ENCODE measurements around the gene SIRPD. TPM values are rescaled to one million over a fixed set of nuclear protein-coding genes. Genes with fewer than 3 reads are reported as not detected.

SIRPD gene
- total RNA-seq, 1 experiment from 2014 or later, result not detected

DNA sequence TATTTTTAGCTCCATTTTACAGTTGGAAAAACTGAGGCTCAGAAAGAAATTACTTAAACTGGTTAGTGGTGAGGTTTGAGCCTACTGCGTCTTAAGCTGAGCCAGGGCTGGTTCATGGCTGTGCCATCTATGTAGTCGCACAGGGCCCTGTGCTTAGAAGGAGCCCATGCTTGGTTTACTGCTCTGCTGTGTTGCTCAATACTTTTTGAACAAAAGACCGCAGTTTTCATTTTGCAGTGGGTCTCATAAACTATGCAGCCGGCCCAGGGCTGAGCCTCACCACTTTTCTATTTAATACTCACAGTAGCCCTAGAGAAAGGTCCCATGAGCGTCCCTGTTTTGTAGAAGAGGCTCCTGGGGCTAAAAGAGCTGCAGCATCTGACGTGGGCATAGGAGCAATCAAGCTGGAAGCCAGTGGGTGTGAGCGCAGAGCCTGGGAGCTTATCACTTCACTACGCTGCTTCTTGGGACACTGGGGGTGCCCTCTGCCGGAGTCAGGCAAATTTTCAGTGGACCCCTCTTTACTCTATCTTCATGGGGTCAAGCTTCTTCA lies 66.8 kb downstream of the SIRPD start:
- no peaks in the 10 kb centered on the region for H3K27me3 Mint-ChIP-seq (ENCODE audit: insufficient read depth, unreplicated experiment)
- BruUV-seq (replicated peaks), result no TSS peak
- no peak overlapping the region for H3K4me3 Mint-ChIP-seq (ENCODE audit: unreplicated experiment)
- no peaks in the 10 kb centered on the region for H3K36me3 Mint-ChIP-seq (ENCODE audit: insufficient read depth, unreplicated experiment)
- DNase-seq (ENCODE audit: unreplicated experiment), result no peak
- peak overlapping the region; percentile 92 for H3K27ac Mint-ChIP-seq (ENCODE audit: low read depth, unreplicated experiment)
- TF ChIP-seq CTCF (IDR thresholded peaks at IDR 0.05; ENCODE audit: unreplicated experiment), result no peak
- CTCF ChIA-PET, result interaction anchor here (0.6 to 5.5 kb wide), 9 partner anchors 9 to 172 kb away, joined by 3 to 46 read pairs (median 10); partner anchors contain the start of gene NSFL1C
- intact Hi-C loops (cut with micrococcal nuclease), result no loop called here
- POLR2A ChIA-PET, result interaction anchor here (0.5 to 5.4 kb wide), 13 partner anchors 9 to 339 kb away, joined by 3 to 122 read pairs (median 6); partner anchors contain the start of gene NSFL1C
- H3K9me3 Mint-ChIP-seq (ENCODE audit: unreplicated experiment), result no peaks in the 10 kb centered on the region
- peaks cover 18% of the 10 kb centered on the region for H3K4me1 Mint-ChIP-seq (ENCODE audit: insufficient read depth, unreplicated experiment)

DNA sequence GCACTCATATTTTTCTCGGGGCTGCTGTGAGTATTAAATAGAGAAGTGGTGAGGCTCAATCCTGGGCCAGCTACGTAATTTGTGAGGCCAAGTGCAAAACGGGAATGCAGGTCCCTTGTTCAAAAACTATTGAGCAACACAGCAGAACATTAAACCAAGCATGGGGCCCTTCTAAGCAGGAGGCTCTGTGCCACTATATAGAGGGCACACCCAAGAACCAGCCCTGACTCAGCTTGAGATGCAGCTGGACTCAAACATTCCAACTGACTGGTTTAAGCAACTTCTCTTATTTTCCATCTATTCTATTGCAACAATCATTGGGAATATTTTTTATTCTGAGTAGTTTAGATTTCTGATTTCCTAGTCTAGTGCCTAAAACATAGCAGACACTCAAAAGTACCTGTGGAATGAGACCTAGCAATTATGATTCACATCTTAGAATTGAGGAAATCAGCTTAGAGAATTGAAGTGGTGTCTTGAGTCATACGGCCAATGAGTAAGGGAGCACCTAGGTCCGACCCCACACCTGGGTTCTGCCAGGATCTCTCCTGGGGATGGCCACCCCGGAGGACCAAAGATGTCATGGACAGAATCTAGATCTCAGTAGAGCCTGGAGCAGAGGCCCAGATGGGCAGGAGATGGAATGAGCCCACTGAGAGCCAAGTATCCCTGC lies 67.6 kb downstream of the SIRPD start:
- no peaks in the 10 kb centered on the region for H3K36me3 Mint-ChIP-seq (ENCODE audit: insufficient read depth, unreplicated experiment)
- CTCF ChIA-PET, result interaction anchor here (0.5 to 5.5 kb wide), 14 partner anchors 8 to 1919 kb away, joined by 3 to 46 read pairs (median 3); partner anchors contain the start of gene NSFL1C

DNA sequence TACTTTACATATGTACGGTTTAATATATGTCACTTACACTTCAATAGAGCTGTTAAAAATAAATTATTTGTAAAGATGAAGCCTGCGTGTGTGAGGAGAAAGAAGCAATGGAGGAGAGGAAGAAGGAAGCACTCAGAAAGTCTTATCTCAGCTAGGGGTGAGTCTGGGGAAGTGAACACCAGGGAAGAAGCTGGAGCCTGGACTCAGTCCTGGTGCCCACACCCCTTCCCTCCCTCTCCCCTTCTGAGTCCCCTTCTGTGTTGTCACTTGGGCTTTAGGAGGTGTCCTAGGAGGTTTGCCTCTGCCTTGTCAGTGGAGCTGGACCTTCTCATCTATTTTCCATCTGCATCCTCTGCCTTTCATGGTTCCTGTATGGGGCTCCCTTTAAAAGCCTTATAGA lies 68.2 kb downstream of the SIRPD start:
- H3K36me3 Mint-ChIP-seq (ENCODE audit: insufficient read depth, unreplicated experiment), result no peaks in the 10 kb centered on the region
- BruUV-seq (replicated peaks), result no TSS peak

More for the DNA sequence above, 67.6 kb downstream of the SIRPD start:
- BruUV-seq (replicated peaks), result no TSS peak
- H3K27ac Mint-ChIP-seq (ENCODE audit: low read depth, unreplicated experiment), result peak overlapping the region; percentile 92
- no peaks in the 10 kb centered on the region for H3K27me3 Mint-ChIP-seq (ENCODE audit: insufficient read depth, unreplicated experiment)
- peak overlapping the region; percentile 12 for H3K4me3 Mint-ChIP-seq (ENCODE audit: unreplicated experiment)
- no peaks in the 10 kb centered on the region for H3K9me3 Mint-ChIP-seq (ENCODE audit: unreplicated experiment)
- H3K4me1 Mint-ChIP-seq (ENCODE audit: insufficient read depth, unreplicated experiment), result peaks cover 20% of the 10 kb centered on the region
- POLR2A ChIA-PET, result interaction anchor here (0.6 to 5.4 kb wide), 17 partner anchors 8 to 364 kb away, joined by 3 to 122 read pairs (median 4); partner anchors contain the start of gene NSFL1C
- intact Hi-C loops (cut with micrococcal nuclease), result no loop called here
- DNase-seq (ENCODE audit: unreplicated experiment), result peak; percentile 71
- TF ChIP-seq CTCF (IDR thresholded peaks at IDR 0.05; ENCODE audit: unreplicated experiment), result no peak

More for the DNA sequence above, 68.2 kb downstream of the SIRPD start:
- ChIA-PET CTCF (interaction anchor here (0.5 to 5.5 kb wide), 12 partner anchors 8 to 1919 kb away, joined by 3 to 46 read pairs (median 3); partner anchors contain the start of gene NSFL1C), POLR2A (interaction anchor here (0.6 to 5.4 kb wide), 16 partner anchors 8 to 364 kb away, joined by 3 to 122 read pairs (median 4); partner anchors contain the start of gene NSFL1C)
- intact Hi-C loops (cut with micrococcal nuclease), result no loop called here
- Mint-ChIP-seq H3K4me1 (ENCODE audit: insufficient read depth, unreplicated experiment) (peaks cover 26% of the 10 kb centered on the region), H3K27ac (ENCODE audit: low read depth, unreplicated experiment) (peak overlapping the region; percentile 92), H3K9me3 (ENCODE audit: unreplicated experiment) (no peaks in the 10 kb centered on the region), H3K4me3 (ENCODE audit: unreplicated experiment) (no peak overlapping the region), H3K27me3 (ENCODE audit: insufficient read depth, unreplicated experiment) (no peaks in the 10 kb centered on the region)
- DNase-seq (ENCODE audit: unreplicated experiment), result no peak
- TF ChIP-seq CTCF (IDR thresholded peaks at IDR 0.05; ENCODE audit: unreplicated experiment), result no peak
